ENCODE results near the gene GJB6.

Gene GJB6

DNA sequence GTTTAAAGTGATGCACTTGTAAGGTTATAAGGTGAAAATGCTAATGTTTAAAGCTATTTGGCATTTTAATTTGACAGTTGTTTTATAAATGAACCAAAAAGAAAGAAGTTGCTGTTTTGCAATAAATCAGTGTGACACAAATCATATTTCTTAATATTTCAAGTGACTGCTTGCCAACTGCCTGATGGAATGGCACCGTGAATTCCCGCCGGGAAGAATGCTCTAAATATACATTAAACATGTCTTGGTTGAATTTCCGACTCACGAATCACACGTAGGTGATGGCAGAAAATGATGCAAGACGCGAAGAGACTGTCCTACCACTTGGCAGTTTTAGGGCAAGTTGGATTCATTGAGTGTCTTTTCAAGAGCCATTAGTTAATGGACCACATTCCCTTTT is 36.3 kb downstream of the GJB6 start:
- H3K4me3 ChIP-seq (ENCODE audit: low read depth, low read length), result no peak overlapping the region
- DNase-seq (ENCODE audit: low read depth, low spot score), result no peak
- no peak for TF ChIP-seq CTCF (IDR thresholded peaks at IDR 0.05; ENCODE audit: insufficient read depth, low read length, missing control alignments)
- ChIA-PET CTCF (interaction anchor here (1.0 to 5.0 kb wide), 10 partner anchors 8 to 729 kb away, joined by 3 to 31 read pairs (median 4); no protein-coding TSS in a partner anchor), POLR2A (no interaction called here)

DNA sequence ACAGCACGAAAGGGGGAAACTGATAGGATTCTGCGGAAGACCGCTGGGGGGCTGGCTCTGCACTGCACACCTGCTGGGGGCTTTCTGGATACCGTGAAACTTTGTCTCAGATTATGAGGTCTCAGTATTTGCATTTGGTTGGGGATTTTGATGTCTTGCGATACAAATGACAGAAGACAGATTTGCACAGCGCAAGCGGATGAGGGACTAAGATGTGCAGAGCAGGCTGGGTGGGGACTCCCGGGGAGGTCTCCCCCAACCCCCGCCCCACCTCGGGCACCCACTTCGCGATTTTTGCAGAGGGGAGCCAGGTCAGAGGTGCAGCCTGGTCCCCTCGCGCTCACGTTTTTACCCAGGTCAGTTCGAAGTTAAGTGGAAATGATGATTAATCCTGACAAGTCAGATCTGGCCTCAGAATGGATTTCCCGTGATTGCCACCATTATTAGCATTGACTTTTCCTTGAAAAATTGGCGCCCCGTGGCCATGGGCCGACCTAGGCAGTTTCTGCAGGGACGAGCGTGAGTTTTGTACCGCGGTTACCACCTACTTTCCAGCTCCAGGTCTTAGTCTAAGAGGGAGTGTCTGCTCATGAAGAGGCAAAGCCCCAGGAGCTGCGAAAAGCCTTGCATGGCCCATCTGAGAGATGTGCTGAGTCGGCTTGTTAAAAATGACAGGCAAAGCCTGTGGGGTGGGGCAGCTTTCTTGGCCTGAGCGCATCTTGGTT is 38.0 kb downstream of the GJB6 start:
- ChIA-PET CTCF (interaction anchor here (1.2 to 5.0 kb wide), 3 partner anchors 8 to 731 kb away, joined by 3 to 31 read pairs (median 16); no protein-coding TSS in a partner anchor), POLR2A (no interaction called here)
- no peak overlapping the region for H3K4me3 ChIP-seq (ENCODE audit: low read depth, low read length)
- DNase-seq (ENCODE audit: low read depth, low spot score), result no peak
- TF ChIP-seq CTCF (IDR thresholded peaks at IDR 0.05; ENCODE audit: insufficient read depth, low read length, missing control alignments), result no peak

- ChIA-PET CTCF (interaction anchor here (2.4 kb wide), 1 partner anchor 11 kb away, joined by 16 read pairs; no protein-coding TSS in a partner anchor), POLR2A (no interaction called here)
Observed at GRCh38 chr13:20193162-20193906, 38.8 kb downstream of the GJB6 start.

DNA sequence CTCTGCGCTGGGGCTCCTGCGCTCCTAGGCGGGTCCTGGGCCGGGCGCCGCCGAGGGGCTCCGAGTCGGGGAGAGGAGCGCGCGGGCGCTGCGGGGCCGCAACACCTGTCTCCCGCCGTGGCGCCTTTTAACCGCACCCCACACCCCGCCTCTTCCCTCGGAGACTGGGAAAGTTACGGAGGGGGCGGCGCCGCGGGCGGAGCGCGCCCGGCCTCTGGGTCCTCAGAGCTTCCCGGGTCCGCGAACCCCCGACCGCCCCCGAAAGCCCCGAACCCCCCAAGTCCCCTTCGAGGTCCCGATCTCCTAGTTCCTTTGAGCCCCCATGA is 39.3 kb downstream of the GJB6 start, which contains the start of gene GJB2:
Gene GJB2, minus strand, starts transcription at position 103 of the 326 bp plus-strand sequence. CDS start 3,357 bp downstream, outside the sequence.
- DNase-seq (ENCODE audit: low read depth, low spot score), result no peak
- H3K4me3 ChIP-seq (ENCODE audit: low read depth, low read length), result peak within 1 kb of the TSS; percentile 38
- ChIA-PET CTCF (no interaction called here), POLR2A (no interaction called here)
- no peak for TF ChIP-seq CTCF (IDR thresholded peaks at IDR 0.05; ENCODE audit: insufficient read depth, low read length, missing control alignments)

More at GRCh38 chr13:20193162-20193906, 38.8 kb downstream of the GJB6 start:
- peak overlapping the region; percentile 1; the same call in 1 of the 2 replicates for H3K4me3 ChIP-seq (ENCODE audit: low read depth, low read length)
- no peak for DNase-seq (ENCODE audit: low read depth, low spot score)
- TF ChIP-seq CTCF (IDR thresholded peaks at IDR 0.05; ENCODE audit: insufficient read depth, low read length, missing control alignments), result no peak

DNA sequence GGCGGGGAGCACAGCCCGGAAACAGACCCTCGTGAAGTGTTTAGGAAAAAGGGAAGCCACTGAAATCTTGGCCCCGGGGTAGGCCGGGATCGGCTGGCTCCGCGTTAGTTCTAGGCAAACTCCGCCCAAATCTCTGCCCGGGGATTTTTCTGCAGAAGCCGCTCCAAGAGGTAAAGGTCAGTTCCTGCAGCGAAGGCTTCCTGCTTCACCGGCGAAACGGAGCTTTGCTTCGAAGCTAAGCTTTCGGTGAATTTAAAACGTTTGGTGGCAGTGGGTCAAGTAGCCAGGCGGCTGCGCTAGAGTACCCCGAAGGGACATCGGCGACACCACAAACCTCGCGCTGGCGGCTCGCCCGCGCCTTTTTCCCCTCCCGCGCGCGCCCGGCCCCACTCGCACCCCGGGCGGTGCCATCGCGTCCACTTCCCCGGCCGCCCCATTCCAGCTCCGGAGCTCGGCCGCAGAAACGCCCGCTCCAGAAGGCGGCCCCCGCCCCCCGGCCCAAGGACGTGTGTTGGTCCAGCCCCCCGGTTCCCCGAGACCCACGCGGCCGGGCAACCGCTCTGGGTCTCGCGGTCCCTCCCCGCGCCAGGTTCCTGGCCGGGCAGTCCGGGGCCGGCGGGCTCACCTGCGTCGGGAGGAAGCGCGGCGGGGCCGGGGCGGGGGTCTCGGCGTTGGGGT is 39.8 kb downstream of the GJB6 start:
- peak overlapping the region; percentile 38 for H3K4me3 ChIP-seq (ENCODE audit: low read depth, low read length)

More for the DNA sequence above, 39.8 kb downstream of the GJB6 start:
- DNase-seq (ENCODE audit: low read depth, low spot score), result no peak
- CTCF ChIA-PET, result interaction anchor here (2.1 kb wide), 1 partner anchor 10 kb away, joined by 15 read pairs; no protein-coding TSS in a partner anchor
- no peak for TF ChIP-seq CTCF (IDR thresholded peaks at IDR 0.05; ENCODE audit: insufficient read depth, low read length, missing control alignments)
- POLR2A ChIA-PET, result no interaction called here
